A204.1 (cell line): ENCODE measurements around the gene FYB2.

Experiments
- FAIRE-seq: peaks from 2 replicates; lab custom pipeline; 2012; peaks lifted over from hg19 to GRCh38; lab: Jason Lieb, UNC

The FYB2 gene

DNA sequence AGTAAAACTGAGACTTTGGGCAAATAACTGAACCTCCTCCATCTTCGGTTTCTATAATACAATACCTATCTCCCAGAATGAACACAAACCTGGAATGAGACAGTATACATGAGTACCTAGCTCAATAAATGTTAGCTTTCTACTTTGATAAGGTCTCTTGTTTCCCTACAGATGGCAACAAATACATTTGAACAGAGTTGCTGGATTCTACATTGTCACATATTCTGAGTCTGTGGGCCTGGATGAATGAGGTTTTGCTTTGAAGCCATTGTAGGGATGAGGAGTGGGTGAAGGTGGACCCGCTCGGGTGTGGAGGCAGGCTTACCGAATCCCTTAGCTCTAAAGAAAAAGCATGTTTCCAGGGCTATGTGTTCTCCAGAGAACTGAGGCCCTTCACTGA lies 13.9 kb upstream of the FYB2 start:
- no peak for FAIRE-seq

DNA sequence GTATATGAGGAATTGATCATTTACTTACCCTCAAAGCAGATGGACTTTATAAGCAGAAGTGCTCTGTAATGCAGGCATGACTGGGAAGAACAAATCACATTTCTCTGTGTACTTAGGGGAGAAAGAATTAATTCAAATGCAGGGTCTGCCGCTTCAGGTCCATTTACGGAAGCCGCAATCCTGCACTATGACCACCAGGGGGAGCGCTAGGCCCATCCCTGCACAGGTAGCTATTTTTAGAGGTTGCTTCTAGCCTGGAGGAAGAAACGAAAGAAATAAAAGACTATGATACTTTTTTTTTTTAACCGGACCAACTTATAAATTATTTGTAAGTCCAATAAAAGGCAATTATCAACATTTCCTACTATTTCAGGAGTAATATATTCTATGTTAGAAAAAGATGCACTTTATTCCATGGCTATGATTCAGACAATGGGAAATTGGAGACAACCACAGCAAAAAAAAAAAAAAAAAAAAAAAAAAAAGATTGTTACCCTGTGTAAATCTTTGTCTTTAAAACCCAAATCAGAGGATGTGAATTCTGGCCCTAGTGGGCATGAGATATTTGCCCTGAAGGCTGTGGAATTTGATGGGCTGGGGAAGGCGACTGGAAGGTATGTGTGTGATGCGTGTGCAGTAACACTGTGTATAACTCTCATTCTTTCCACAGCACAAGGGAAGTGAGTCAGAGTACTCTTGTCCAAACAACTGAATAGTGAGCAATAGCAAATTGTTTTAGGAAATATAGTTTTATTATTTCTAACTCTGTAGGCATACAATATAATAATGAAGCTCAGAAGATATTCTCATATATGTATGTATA lies 12.9 kb upstream of the FYB2 start:
- FAIRE-seq = peak; percentile 37

DNA sequence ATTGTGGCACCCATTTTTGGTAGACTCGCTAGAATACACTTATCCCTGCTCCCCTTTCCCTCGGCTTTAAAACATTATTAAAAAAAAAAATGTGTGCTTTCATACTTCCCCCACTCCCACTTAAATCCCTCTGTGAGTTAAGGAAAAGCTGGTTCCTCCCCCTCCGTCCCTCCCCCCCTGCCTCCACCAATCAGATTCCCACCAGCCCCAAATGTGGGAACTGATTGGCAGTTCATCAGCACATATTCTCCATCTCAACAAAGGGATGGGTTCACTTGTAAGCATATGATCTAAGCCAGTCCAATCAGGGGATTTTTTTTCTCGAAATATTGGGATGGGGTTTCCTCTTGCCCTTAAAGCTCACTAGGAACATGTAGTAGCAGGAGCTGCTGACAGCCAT lies 10.8 kb upstream of the FYB2 start:
- FAIRE-seq = no peak

DNA sequence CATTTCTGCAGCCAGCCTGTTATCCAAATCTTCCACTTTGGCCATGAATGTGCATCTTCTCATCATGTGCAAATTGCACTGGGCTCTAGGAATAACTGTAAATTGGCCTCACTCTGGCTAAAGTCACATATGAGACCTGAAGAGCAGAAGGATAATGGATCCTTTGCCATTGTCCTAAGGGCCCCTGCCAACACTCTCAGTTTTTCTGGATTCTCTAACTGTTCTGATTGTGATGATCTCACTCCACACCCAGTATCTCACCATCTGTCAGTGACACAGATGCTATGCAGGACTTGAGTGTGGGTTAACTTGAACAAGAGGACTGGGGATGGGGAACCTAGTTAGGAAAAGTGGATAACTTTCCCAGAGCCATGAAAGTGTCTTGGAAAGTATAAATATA lies 8.5 kb upstream of the FYB2 start:
- FAIRE-seq = no peak

DNA sequence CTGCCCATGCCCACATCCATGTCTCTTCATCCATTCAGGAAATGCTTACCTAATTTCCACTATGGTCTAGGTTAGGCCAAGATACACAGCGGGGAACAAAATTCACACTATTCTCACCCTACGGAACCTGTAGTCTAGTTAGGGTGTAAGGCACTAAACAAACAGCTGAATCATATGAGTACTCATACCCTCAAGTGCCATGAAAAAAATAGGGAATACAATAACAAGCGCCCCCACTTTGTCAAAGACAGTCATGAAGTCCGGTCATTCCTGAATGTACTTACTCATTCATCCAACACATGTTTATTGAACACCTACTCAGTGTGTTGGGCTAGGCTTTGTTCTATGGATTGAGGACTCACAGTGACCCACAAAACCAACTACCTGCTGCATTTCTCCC lies 6.2 kb upstream of the FYB2 start:
- no peak for FAIRE-seq

DNA sequence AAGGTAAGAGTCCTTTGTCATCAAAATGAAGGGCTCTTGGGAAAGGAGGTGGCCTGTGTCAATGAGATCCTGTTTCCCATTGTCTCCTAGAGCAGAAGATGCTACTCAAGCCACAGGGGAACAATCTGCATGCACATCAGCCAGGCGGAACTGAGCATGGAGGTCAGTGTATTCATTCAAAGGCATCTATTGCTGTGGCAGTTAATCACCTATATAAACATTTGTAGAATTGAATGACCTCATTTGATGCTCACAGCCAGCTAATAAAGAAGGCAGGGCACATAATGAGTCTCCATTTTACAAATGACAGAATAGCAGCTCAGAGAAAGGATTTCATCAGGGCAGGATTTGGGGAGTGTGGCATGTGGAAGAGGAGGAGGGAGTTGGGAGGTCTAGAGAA lies 5.7 kb upstream of the FYB2 start:
- no peak for FAIRE-seq

DNA sequence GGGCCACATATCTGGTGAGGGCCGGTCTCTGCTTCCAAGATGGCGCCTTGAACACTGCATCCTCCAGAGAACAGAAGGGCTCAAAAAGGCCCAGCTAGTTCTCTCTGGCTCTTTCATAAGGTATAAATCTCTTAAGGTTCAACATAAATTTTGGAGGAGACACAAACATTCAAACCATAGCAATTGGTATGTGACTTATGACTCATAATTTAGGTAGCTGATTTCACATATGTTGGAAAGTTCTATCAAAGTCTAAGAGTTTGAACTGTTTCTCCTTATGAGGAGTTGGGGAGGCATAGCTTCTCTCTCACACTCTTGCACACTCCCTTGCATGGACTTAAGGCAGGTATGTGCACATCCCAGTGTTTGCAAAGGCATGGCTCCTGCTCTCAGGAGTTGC lies 5.1 kb upstream of the FYB2 start:
- no peak for FAIRE-seq

DNA sequence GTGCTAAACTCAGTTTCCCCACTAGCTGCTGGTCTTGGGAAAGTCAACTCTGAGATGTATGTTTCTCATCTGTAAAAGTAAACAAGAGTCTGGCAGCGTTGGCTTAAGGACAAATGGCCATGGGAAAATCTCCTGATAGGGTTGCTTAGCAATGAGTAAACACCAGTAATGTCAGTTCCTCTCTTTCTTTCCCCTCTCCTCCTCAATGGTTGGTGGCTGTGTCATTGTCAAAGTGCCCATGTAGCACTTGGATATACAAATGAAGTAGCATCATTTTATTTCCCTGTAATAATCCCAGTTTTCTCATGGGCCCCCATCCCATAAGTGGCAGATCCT lies 2.2 kb upstream of the FYB2 start:
- FAIRE-seq = no peak

DNA sequence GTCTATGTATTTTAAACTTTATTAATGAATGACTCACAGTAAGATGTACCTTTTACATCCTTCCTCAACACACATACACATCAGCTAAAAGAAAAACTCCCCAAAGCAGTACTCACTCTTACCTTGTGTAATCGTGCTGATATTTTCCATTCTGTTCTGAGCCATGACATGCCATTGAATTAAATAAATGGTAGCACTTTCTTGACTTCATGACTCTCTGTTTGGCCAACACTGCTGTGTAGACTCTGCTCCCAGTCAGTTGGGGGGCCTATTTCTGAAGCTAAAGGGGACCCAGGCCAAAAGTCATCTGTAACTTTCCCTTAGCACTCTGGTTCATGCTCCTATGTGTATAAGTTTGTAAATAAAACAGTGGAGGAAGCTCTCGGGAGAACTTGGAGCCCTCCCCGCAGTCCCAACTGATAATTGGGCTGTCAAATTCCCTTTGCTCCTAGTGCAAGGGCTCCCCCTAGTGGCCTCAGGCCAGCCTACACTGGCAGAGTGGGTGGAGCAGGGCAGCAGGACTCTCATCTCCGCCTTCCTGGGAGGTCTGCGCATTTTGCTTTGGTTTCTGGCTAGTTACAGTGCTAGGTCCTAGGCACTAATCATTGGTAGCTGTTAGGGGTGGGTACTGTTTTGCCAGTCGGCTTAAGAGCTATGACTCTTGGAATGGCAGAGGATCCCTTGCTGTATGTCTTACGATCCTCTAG lies 1.7 kb upstream of the FYB2 start:
- FAIRE-seq = no peak

DNA sequence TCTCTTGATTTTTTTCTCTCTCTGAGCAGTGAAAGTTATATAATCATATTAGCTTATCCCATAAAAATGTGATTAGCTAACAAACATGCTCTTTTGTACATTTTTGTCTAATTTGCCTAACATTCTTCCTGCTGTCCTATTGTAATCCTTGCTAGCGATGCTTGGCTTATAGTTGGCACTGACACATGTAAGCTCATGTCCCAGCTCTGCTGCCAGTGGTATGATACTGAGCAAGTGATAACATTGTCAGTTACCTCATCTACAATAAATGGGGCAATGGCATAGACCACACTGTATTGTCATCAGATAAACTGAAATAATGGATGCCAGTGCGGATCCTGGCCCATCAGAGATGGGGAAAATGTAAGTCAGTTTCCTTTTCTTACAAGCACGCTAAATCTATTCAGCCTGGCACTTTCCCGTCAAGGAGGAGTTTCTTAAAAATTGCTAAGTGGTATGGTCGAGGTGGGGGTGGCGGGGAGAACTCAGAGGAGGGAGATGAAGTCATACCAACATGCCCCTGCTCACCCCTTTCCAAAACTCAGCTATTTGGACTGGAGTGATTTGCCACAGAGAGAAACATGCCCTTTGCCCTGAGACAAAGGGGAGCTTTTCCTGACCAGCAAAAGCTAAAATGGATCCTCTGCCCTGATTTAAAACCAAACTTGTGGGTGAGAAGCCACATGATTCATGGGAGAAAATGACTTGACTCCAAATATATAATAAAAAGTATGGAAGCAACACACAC lies 1.3 kb downstream of the FYB2 start:
- no peak for FAIRE-seq

DNA sequence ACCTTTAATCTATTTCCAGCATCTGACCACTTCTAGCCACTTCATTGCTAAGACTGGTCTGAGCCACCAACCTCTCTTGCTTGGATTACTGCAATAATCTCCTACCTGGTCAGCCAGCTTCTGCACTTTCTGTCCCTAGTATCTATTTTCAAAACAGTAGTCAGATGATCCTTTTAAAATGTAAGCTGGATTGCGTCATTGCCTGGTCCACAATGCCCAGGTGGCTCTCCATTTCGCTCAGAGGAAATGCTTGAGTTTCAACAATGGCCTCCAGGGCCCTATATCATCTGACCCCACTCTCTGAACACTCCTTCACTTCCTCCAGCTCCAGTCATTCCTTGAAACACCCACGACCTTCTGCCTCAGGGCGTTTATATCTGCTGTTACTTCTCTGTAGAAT lies 2.3 kb downstream of the FYB2 start:
- FAIRE-seq = no peak

DNA sequence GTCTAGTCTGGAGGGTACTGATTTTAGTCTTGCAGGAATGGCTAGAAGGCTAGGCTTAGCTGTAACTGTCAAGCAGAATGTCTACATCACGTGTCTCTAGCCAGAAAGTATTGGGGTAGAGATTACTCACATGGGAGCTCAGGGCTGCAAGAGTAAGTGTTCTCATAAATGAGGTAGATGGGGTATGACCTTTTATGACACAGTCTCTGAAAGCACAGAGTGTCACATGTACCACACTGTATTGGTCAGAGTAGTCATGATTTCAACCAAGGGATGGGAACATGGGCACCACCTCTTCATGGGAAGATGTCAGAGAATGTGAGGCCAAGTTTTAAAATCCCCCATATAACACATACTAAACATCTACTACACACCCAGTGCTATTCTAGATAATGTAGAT lies 2.9 kb downstream of the FYB2 start:
- no peak for FAIRE-seq

DNA sequence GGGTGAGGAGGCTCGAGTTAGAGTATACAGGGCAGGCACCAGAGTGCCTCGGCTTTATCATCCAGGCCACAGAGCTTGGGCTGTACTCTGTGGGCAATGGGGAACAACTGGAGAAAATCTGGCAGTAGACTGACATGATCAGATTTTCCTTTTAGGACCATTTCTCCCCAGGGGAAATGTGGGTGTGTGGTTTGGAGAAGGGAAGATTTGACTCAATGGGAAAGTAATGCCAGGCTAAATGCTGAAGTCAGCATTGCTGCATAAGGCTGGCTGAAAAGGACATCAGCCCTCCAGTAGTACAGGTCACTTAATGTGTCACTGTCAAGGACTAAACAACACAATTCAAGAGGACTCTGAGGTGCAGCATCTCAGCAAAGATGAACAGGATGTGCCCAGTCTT lies 5.0 kb downstream of the FYB2 start:
- FAIRE-seq = no peak

DNA sequence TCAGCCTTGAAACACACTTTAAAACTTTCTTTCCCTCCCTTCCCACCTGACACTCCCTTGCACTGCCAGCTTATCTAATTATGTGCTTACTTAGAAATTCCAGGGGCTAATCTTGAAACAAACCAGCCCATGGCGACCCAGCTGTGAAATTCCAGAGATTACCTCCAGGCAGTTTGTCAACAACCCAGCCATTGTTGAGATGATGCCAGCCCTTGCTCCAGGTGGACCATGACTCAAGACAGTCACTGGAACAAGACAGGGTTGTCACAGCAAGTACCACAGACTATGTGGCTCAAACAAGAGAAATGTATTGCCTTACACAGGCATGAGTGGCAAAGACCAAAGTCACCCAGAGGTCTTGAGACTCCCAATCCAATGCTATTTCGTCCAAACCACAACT lies 7.9 kb downstream of the FYB2 start:
- FAIRE-seq = no peak

DNA sequence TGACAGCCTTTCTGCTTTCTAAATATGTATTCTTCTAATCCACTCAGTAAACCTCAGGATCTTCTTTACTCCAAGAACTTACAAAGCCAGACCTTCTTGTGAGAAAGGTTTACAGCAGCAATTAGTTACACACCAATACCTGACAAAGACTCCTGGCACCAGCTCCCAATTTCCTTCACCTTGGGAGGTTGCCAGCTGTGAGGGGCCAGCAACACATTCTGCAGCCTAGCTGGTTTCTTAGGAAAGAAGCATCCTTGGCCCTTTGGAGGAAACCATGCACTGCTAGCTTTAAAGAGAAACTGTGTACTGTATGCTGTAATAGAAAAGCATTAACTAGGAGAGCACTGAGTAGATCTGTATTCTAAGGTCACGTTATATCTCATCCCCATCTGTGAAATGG lies 10.8 kb downstream of the FYB2 start:
- FAIRE-seq = no peak

DNA sequence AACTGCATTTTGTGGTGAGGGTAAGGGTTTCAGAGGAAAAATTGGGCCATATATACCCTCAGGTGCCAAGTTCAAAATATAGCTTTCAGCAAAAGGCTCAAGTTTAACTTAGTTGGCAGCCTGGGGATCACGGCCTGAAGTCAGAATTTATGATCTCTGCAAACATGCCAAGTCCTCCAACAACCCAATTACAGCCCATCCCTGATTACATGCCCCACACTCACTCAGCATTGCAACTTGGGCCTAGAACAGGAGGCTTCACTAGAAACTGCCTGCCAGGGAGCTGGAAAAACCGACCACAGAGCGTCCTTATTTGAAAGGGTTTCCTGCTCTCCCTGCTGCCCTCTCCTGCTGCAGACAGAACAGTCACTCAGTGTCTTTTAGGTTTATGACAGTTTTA lies 12.4 kb downstream of the FYB2 start:
- FAIRE-seq = no peak

DNA sequence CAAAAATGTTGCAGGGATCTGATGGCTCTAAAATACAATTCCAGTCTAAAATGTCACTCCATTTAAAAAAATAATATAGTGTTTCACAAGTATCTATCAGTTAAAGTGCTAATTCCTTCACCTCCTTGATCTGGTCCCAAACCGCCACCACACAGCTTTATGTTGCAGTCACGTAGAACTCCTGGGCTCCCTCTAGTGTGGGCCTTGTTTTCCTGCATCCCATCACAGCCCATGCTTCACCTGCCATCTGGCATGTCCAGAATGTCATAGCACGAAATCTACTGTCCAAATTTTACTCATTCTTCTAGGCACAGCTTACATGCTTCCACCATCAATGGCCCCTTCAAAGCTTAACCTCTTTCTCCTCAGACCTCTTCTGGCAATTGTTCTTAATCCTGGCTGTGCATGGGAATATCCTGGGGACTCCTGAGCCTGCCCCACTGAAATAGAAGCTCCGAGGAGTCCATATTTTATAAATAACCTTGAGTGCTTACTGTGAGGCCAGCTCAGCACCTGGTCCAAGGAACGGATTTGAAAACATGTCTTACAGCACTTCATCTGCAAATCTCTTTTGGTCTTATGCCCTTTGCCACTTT lies 15.5 kb downstream of the FYB2 start:
- no peak for FAIRE-seq

DNA sequence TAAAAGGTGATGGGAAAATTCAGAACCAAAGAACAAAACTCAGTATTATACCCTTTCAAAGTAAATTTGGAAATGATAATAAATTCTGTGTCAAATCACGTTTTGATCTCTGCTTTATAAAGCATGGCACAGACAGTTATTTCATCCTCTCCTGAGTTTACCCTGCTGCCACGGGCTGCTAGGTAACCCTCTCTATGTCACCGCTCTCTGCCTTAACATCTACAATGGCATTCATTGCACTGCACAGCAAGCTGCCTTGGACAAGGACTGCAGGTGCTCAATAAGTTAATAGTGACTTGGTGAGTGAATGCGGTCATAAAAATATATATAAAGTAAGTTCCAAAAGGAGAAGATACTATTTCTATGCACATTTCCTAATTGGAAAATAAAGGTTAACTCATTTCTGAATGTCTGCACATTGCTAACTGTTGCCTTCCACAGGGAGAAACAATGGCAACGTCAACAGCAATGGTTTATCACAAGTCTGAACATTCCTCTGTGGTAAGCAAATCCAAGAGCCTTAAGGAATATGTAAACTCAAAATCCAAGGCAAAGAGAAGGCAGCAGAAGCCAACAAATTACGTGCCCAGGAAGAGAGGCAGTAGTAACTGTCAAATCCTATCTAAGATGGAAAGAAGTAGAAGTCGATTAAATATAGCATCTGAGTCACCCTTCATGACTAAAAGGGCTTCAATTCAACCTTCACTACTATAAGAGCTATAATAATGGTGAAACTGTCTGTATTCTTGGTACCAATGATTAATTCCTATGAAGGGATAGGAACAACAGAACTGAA lies 19.4 kb downstream of the FYB2 start:
- no peak for FAIRE-seq

DNA sequence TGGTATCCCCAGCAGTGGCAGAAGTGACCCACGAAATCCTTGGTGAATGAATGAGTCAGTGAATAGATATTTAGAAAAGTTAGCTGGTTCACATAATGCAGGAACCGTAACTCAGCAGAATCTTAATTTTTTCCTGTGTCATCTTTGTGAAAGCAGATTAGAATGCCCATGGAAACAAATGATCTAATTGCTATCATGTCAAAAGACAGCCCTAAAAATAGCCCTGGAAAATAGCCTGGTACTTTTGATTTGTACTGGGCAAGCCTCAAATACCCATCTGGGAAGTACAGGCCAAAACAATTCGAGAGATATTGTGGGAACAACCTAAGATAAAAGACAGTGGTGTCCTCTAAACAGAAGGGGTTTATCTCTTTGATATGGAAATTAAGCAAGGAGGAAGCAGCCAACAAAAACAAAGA lies 21.1 kb downstream of the FYB2 start:
- FAIRE-seq = no peak

DNA sequence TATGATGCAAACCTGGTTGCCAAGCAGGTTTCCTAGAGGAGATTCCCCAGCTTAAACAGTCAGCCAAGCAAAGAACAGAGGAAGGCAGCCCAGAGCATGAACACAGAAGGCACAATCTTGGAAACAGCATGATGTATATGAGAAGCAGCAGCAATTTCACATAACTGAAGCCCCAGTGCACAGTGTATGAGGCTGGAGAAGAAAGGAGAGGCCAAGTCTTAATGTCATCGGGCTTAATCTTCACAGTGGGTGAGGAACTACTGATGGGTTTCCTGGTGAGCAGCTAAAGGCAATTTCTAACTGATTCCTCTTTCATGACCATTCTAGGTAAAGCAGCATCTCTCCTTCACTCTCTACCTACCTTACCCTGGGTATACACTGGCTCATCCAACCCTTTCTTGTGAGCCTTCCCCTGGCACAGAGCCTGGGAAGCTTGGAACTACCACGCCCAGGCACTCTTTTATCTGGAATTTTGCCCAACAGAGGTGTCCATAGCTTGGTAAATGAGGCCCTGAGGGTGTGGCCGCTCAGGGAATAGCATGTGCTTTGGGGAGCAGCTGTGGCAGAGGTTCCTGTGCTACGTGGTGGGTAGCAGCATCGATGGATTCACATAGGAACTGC lies 22.0 kb downstream of the FYB2 start:
- no peak for FAIRE-seq

DNA sequence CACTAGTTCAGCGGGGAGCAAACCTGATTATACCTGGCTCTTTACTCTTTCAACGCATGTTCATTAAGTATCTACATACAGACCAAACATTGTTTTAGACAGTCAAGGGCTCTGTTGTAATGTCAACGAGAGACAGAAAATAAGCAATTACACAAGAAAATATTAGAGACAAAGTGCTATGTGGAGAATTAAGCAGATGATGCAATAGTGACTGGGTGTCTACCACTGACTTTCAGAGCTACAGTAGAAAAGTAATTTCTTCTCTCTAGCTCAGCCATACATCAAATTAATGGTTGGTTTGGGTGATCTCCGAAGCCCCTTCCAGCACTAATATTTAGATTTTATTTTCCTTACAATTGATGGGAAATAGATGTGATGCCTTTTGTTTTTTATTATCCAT lies 23.3 kb downstream of the FYB2 start:
- no peak for FAIRE-seq

DNA sequence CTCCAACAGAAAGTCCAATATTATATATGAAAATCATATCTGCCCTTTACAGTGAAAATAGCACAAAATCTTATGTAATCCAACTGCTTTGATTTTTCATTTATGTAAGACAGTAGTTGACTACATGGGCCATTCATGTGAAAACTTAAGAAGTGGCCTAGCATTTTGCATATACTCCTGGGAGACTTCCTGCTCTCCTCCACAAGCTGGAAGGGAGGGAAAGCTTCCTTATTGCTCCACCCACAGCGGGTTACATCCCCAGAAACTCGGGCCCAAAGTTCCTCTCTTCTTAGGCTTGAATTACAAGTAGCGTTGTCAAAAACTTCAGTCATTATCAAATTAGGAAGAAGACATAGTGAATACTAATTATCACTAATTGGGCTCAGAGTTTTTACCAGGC lies 29.2 kb downstream of the FYB2 start:
- no peak for FAIRE-seq
